Fibroblast of lung (primary cell): ENCODE data around the gene LAIR1. TPM values are rescaled to one million over a fixed set of nuclear protein-coding genes. Genes with fewer than 3 reads are reported as not detected.

Experiments
- DNase-seq, 2 donors: peaks; one replicate each; pipeline versions ENCODE4 v3.0.0 to v3.0.0-alpha.2; 2010; ENCODE audit warnings: low read depth in 2 of 2
- H2AFZ ChIP-seq: 2 replicates; pipeline ENCODE4 v1.5.1; 2012; ENCODE audit warnings: low read length, control low read depth, inconsistent platforms
- H3K27ac ChIP-seq: 2 replicates; pipeline ENCODE4 v1.5.1; 2011; ENCODE audit warnings: low read length, control low read depth; ENCODE audit not compliant: insufficient read depth
- H3K27me3 ChIP-seq: 2 replicates; pipeline ENCODE4 v1.5.1; 2011; ENCODE audit warnings: mild to moderate bottlenecking, low read length; ENCODE audit not compliant: control insufficient read depth, insufficient read depth
- H3K36me3 ChIP-seq: 2 replicates; pipeline ENCODE4 v1.5.1; 2011; ENCODE audit warnings: low read length; ENCODE audit not compliant: control insufficient read depth, insufficient read depth
- H3K4me1 ChIP-seq: 2 replicates; pipeline ENCODE4 v1.5.1; 2011; ENCODE audit warnings: low read length; ENCODE audit not compliant: control insufficient read depth, insufficient read depth; ENCODE audit errors: extremely low read depth
- H3K4me2 ChIP-seq: 2 replicates; pipeline ENCODE4 v1.5.1; 2011; ENCODE audit warnings: low read length, control low read depth; ENCODE audit not compliant: insufficient read depth; ENCODE audit errors: extremely low read depth
- H3K4me3 ChIP-seq, 4 experiments: fragments of 200-600 bp in 1 of 4; sonication (generic) in 1 of 4; replicated peaks in 1 of 4; 2 replicates each; pipeline ENCODE4 v1.5.1; 2011 to 2016; ENCODE audit warnings: low read length in 4 of 4, low read depth in 3 of 4, mild to moderate bottlenecking in 3 of 4, control low read depth in 2 of 4, inconsistent platforms in 1 of 4, mixed read lengths in 1 of 4; ENCODE audit not compliant: insufficient read depth in 1 of 4; ENCODE audit errors: control extremely low read depth in 1 of 4
- H3K79me2 ChIP-seq: 2 replicates; pipeline ENCODE4 v1.5.1; 2012; ENCODE audit warnings: mild to moderate bottlenecking, low read length, inconsistent platforms; ENCODE audit not compliant: control insufficient read depth, insufficient read depth
- H3K9ac ChIP-seq: 2 replicates; pipeline ENCODE4 v1.5.1; 2011; ENCODE audit warnings: mild to moderate bottlenecking, low read length, control low read depth; ENCODE audit not compliant: insufficient read depth
- H3K9me3 ChIP-seq: 2 replicates; pipeline ENCODE4 v1.5.1; 2012; ENCODE audit warnings: low read depth, low read length; ENCODE audit not compliant: control insufficient read depth, insufficient read depth
- H4K20me1 ChIP-seq: 2 replicates; pipeline ENCODE4 v1.5.1; 2011; ENCODE audit warnings: low read length; ENCODE audit not compliant: control insufficient read depth, insufficient read depth; ENCODE audit errors: extremely low read depth
- CTCF ChIP-seq, 2 donors: IDR thresholded peaks in 1 of 2; conservative IDR thresholded peaks in 1 of 2; 1 replicate in 1 of 2; 2 replicates in 1 of 2; pipeline ENCODE4 v1.5.1; 2011 to 2012; ENCODE audit warnings: low read length in 2 of 2, control low read depth in 1 of 2, inconsistent platforms in 1 of 2, low read depth in 1 of 2, mild to moderate bottlenecking in 1 of 2
- EZH2 ChIP-seq: IDR thresholded peaks from 2 replicates; pipeline ENCODE4 v1.5.1; 2012; ENCODE audit warnings: low read length, control low read depth, mild to moderate bottlenecking; ENCODE audit errors: missing control alignments
- polyA plus RNA-seq, 2 donors: library from polyadenylated mRNA; depleted of rRNA in 1 of 2; stranded (reverse) in 1 of 2; unstranded in 1 of 2; fragments of >200 nt; gene quantifications; 2 replicates each; pipeline ENCODE4 v1.2.1, GENCODE V29; 2011 to 2012; ENCODE audit warnings: missing spikeins in 1 of 2
- total RNA-seq: library from RNA; depleted of rRNA; stranded (reverse); fragments of >200 nt; gene quantifications from 2 replicates; pipeline ENCODE4 v1.2.1, GENCODE V29; 2014

Gene LAIR1
- total and polyA plus RNA-seq, 2 donors (not counting 1 experiment from before 2014, with no cell fraction given): not detected

- Histone ChIP-seq H3K9ac (no peak overlapping the region), H4K20me1 (no peaks in the 10 kb centered on the region), H3K9me3 (no peaks in the 10 kb centered on the region), H3K4me3 (no peak overlapping the region), H3K27ac (no peak overlapping the region), H3K27me3 (no peaks in the 10 kb centered on the region), H2AFZ (no peak overlapping the region), H3K4me1 (no peaks in the 10 kb centered on the region), H3K36me3 (no peaks in the 10 kb centered on the region), H3K79me2 (no peaks in the 10 kb centered on the region), H3K4me2 (no peak overlapping the region)
- no peak for TF ChIP-seq EZH2
- no peak for TF ChIP-seq CTCF (conservative IDR thresholded peaks at IDR 0.05 in 1 of 2, IDR thresholded peaks at IDR 0.05 in 1 of 2; ENCODE audit: low read depth in 1 of 2, low read length in 2 of 2)
- no peak for DNase-seq
Observed at GRCh38 chr19:54351474-54351873, 13.3 kb downstream of the LAIR1 start.

DNA sequence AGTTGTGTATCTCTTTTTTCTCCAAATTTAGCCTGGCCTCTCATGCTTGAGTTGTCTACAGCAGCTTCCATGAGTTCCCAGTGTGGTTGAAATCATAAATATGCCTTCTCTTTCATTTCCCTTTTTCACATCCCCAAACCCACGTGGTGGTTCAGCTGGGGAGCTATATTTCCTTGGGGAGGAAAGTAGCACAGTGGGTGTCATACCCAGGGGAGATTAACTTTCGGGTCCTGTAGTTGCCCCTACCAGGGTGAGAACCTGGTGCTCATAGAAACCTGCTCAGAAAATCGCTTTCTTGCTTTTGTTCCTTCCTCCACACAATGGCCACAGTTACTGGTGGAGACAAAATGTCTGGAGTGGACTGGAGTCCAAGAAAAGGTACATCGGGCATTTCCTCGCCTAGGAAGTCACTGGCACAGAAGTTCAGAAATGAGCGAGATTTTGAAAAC, 18.8 kb downstream of the LAIR1 start:
- Histone ChIP-seq H3K9ac (no peak overlapping the region), H3K4me3 (no peak overlapping the region)
- no peak for DNase-seq

DNA sequence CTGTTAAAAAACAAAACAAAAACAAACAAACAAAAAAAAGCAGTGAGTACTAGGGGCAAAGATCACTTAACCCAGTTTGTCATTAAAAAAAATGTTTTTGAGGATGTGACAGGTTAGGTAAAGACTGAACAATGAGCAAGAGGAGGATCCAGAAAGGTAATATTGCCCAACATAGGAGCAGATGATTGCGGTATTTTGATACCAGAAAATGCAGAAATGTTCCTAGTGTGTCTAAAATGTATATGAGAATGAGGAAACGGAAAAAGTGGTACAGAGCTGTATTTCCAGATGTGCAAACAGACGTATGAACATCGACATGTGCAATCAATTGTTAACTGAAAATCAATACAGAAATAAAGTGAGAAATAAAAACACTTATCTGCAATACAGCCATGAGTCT, 20.9 kb downstream of the LAIR1 start:
- Histone ChIP-seq H3K4me1 (no peaks in the 10 kb centered on the region), H3K27me3 (no peaks in the 10 kb centered on the region), H3K4me2 (no peak overlapping the region), H3K79me2 (no peaks in the 10 kb centered on the region), H3K9ac (no peak overlapping the region), H3K27ac (no peak overlapping the region), H3K4me3 (no peak overlapping the region), H3K9me3 (no peaks in the 10 kb centered on the region), H3K36me3 (no peaks in the 10 kb centered on the region), H4K20me1 (no peaks in the 10 kb centered on the region), H2AFZ (no peak overlapping the region)
- TF ChIP-seq EZH2 (no peak), CTCF (conservative IDR thresholded peaks at IDR 0.05 in 1 of 2, IDR thresholded peaks at IDR 0.05 in 1 of 2; ENCODE audit: low read depth in 1 of 2, low read length in 2 of 2) (no peak)
- no peak for DNase-seq

More for the DNA sequence above, 18.8 kb downstream of the LAIR1 start:
- no peaks in the 10 kb centered on the region for H3K9me3 ChIP-seq
- no peaks in the 10 kb centered on the region for H3K4me1 ChIP-seq
- H4K20me1 ChIP-seq: no peaks in the 10 kb centered on the region
- H3K4me2 ChIP-seq: no peak overlapping the region
- H2AFZ ChIP-seq: no peak overlapping the region
- no peaks in the 10 kb centered on the region for H3K79me2 ChIP-seq
- TF ChIP-seq CTCF (conservative IDR thresholded peaks at IDR 0.05 in 1 of 2, IDR thresholded peaks at IDR 0.05 in 1 of 2; ENCODE audit: low read depth in 1 of 2, low read length in 2 of 2) (no peak), EZH2 (no peak)
- H3K36me3 ChIP-seq: no peaks in the 10 kb centered on the region
- no peak overlapping the region for H3K27ac ChIP-seq
- H3K27me3 ChIP-seq: no peaks in the 10 kb centered on the region
